Effector CD8-positive, alpha-beta T cell (primary cell): Measurements from ENCODE around the gene SLC29A4.
"Not testable (repeated sequence)": the region's sequence is repeated elsewhere in the genome, so short reads cannot be mapped to it uniquely, and the experiment has no call there.

Source experiments
- DNase-seq: peaks from one replicate; lab custom pipeline; 2025; lab: John Stamatoyannopoulos, UW

The SLC29A4 gene

DNA sequence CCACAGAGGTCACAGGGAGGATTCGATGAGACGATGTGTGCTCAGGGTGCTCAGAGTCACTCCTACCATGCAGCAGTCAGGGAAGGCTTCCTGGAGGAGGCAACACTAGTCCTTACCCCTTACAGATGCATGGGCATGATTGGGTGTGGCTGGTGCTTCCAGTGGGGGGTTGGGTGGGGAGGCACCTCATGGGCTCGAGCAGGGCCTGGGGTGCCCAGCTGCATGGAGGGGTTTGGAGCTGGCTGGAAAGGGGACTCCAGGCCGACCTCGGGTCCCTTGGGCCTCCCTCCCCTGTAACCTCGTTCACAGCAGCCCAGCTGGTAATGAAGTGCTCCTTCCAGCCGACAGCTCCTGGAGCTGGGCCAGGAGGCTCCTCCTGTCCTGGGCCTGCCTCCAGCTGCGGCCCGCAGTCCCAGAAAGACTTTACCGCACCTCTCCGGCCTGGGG is 7.7 kb upstream of the SLC29A4 start:
- not testable (repeated sequence) for DNase-seq

DNA sequence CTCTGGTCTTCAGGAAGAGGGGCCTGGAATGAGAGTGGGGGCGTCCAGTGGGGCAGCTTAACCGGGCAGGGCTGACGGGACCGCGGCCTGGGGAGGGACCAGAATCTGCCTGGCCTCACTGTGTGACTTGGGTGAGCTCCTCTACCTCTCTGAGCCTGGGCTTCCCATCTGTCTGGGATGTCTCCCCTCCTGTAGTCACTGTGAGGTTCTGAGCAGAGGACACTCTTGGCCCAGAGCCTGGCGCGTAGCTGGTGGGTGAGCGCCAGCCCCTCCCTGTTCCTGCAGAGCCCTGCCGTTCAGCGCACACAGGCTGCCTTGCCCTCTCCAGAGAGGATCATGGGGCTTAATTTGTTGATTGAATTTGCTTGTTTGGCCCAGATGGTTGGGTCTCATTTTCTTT is 7.2 kb upstream of the SLC29A4 start:
- DNase-seq, result not testable (repeated sequence)

DNA sequence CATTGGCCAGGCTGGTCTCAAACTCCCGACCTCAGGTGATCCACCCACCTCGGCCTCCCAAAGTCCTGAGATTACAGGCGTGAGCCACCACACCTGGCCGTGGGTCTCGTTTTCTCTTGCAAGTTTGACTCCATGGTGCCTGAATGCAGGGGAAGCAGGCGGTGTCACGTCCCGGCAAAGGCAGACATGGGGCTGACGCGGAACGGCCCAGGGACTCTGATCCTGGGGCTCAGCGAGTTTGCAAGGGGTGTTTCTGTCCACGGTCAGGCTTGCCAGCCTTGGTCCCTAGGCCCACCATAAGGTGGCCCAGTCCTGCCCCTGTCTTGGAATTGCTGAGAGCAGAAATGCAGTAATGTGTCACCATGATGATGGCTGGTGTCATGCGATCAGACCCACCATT is 6.6 kb upstream of the SLC29A4 start:
- DNase-seq, result not testable (repeated sequence)

DNA sequence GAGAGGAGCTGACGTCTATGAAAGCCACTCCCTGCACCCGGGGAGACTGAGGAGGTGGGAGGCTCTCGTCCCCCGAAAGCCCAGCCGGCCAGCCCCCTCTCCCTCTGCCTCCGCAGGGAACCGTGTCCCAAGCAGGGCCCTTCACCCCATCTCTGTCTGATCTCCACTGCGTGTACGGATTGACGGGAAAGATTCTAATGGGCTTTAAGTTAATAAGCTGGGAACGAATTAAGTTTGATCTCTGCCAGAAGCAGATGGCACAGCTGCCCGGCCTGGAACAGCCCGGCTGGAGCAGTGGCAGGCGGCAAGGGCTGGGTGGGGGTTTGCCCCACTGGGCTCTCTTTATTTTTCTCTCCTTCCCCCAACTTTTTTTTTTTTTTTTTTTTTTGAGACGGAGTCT is 6.1 kb upstream of the SLC29A4 start:
- DNase-seq, result no peak

DNA sequence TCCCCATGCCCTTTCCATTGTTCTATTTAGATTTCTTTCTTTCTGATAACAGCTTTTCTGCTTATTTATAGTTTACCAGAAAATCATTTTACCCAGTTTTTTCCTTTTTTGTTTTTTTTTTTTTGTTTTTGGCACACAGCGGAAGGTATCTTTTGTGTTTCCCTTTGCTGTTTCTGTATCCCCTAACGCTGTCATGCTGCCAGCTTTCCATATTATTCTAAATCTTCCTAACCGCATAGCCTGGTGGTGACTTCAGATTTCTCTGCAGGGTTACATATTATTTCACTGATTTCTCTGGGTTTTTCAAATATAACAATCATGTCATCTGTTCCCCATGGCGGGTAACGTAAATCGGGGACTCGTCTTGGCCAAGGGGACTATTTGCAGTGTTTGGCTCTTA is 4.0 kb upstream of the SLC29A4 start:
- DNase-seq, result no peak

DNA sequence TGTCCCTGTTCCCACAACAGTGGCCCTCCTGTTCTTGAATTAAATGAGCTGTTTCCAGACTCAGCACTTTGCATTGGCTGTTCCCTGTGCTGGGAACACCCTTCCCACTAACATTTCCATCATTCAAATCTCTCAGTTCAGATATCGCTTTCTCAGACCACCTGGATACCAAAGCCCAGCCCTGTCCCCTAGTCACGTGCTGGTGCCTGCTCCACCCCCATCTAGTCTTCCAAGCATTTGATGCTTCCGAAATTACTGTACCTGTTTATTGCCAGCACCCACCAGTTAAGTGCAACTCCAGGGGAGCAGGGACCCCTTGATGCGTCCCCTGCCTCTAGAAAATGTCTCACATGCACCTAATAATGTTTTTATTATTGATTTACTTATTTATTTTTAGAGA is 3.0 kb upstream of the SLC29A4 start:
- DNase-seq, result no peak

DNA sequence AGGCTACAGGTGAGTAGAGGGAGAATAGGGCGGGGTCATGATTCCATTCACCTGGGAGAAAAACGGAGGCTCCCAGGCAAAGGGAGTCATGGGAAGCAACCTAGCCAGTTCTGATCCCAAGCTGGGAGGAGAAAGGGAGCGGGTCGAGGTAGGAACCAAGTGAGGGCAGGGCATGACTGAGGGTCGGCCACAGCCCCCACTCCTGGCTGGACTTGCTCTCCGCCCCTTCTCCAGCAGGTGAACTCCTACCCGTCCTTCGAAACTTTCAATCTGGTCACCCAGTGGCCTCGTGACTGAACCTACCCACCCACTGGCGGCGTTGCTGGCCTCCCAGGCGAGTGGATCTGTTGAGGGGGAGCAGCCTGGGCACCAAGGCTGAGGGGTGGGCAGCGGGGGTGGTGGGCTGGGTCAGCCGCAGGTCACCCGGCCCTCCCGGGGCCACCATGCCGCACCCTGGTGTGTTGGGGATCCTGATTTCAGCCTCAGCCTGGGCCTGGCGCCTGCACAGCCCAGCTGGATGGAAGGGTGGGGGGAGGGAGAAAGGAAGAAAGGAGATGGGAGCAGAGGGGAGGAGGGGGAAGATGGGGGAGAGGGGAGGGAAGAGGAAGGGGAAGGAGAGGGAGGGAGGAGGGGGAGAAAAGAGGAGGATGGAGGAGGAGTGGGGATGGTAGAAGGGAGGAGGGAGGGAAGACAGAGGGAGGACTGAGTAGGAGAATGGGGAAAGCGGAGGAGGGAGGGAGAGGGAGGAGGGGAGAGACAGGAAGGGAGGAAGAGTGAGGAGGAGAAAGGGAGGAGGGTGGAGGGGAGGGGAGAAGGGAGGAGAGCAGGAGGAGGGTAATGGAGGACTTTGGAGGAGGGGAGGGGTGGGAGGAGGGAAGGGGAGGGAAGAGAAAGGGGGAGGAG is 894 bp upstream of the SLC29A4 start:
- not testable (repeated sequence) for DNase-seq

DNA sequence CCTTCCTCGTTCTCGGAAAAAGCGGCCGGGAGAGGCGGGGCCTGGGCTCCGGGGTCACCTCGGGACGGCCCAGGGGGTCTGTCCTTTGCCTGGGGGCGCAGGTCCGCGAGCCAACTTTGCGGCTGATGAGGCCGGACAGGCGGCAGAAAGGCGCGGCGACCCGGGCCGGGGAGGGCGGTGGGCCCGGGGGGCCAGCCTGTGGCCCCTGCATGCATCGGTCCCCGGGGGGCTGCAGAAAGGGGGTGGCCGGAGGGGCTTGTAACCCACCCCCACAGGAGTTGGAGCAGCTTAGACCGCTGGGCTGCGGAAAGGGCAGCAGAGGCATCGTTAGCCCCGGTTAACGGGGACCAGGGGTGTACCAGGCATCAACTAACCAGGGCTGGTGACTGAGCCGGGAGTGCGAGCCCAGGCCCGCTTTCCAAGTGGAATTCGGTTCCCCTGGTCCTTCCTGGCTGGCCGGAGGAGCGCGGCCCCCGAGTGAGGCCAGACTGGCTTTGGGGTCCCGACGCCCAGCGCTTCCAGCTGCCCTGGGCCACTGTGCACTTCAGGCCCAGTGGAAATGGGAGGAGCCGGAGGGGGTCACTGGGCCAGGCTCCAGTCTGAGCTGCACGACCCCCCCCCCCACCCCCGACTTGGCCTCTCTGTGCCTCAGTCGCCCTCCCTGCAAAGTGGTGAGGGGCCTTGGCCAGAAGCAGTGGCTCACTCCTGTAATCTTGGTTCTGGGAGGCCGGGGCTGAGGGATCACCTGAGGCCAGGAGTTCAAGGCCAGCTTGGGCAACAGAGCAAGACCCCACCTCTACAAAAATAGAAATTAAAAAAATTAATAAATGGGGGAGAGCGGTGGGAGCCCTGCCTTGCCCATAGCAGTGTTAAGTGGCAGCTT is 919 bp downstream of the SLC29A4 start:
- no peak for DNase-seq

DNA sequence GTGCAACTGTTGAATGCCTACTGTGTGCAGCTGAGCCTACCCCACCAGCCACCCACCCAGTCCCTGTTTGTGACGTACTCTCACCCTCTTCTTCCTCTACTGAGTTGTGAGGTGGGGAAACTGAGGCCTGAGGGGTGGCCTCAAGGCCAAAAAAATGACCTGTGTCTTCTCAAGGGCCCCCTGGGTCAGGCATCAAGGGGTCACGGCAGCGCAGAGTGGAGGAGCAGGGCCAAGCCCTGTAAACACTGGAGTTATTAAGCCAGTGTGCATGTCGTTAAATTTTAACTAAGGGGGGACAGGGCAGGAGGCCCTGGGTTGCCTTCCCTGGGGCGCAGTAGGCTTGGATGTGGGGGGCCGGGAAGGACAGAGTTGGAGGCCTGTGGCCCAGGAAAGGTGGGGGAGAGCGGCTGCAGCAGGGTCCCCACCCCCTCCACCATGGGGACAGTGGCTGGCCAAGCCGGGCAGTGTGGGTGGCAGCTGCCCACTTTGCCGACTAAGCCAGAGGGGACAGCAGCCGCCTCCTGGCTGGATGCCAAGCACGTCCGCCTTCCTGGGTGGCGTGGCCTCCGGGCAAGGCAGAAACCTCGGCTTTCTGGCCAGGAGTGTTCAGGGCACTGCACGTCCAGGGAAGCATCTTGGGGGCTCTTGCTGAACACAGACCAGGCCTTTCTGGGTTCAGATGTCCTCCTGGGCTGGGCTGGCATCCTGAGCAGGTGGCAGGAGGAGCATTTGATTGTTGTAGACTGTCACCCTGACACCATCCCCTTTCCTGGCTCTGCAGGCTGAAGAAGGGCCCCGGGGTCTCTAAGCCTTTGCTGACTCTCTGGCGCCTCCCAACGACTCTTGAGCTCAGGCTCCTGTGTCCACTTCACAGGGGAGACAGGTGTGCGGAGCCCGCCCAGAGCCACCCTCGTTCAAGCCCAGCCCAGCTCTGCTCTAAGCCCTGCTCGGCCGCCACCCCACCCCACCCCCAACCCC is 1.9 kb downstream of the SLC29A4 start:
- no peak for DNase-seq

DNA sequence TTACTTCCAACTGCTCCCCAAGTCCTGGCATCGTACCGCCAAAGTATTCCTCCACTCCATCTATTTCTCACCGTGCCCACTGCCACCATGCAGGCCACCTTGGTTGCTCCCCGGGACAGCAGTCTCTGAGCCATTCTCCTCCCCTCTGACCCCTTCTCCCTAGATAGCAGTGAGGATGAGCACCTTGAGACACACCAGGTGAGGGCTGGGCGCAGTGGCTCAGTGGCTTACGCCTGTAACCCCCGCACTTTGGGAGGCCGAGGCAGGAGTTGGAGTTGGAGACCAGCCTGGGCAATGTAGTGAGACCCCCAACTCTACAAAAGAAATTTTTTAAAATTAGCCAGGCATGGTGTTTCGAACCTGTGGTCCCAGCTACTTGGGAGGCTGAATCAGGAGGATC is 4.2 kb downstream of the SLC29A4 start:
- DNase-seq, result no peak

DNA sequence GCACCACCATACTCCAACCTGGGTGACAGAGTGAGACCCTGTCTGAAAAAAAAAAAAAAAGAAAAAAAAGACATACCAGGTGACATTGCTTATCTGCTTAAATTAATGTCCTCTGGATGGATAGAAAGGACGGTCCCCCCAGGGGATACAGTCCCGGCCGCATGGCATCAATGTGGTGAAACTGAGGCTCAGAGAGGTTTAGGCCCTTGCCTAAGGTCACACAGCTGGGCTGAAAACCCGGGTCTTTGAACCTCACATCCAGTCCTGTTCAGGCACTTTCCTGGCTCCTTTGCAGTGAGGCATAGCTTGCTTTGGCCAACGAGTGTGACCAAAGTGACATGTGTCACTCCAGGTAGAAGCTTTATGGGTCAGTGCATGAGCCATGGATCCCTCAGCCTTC is 4.6 kb downstream of the SLC29A4 start:
- DNase-seq, result not testable (repeated sequence)

DNA sequence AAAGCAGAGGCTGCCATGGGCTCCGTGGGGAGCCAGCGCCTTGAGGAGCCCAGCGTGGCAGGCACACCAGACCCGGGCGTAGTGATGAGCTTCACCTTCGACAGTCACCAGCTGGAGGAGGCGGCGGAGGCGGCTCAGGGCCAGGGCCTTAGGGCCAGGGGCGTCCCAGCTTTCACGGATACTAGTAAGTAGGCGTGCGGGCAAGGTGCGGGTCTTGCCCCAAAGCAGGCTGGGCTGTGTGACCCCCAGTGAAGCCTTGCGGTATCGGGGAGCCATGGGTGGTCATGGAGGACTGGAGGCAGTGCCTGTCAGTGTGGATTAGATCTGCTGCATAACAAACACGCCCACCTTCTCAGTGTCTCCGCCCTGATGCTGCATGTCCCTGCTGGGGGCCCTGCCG is 5.1 kb downstream of the SLC29A4 start:
- no peak for DNase-seq

DNA sequence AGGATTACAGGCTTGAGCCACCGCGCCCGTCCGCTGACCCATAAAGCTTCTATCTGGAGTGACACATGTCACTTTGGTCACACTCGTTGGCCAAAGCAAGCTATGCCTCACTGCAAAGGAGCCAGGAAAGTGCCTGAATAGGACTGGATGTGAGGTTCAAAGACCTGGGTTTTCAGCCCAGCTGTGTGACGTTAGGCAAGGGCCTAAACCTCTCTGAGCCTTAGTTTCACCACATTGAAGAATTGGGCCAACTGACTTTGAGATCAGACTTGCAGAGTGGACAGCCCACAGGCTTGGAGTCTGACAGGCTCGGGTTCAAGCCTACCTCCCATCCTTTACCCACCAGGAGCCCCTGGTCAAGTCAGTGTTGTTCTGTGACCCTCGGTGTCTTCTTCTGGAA is 5.8 kb downstream of the SLC29A4 start:
- DNase-seq, result not testable (repeated sequence)

DNA sequence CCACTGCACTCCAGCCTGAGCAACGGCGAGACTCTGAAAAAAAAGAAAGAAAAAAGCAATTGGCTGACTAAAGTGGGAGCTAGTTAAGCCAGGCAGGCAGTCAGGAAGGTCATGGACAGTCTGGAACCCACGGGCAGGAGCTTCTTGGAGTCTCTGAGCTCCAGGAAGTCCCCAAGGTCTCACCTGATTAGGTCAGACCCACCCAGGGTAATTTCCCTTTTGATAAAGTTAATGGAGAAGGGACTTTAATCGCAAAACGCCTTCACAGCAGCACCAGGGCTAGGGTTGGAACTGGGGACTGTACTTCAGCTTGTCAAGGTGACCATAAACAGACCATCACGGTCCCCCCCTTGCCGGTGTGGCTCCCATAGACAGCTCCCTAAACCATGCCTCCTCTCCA is 6.6 kb downstream of the SLC29A4 start:
- no peak for DNase-seq

DNA sequence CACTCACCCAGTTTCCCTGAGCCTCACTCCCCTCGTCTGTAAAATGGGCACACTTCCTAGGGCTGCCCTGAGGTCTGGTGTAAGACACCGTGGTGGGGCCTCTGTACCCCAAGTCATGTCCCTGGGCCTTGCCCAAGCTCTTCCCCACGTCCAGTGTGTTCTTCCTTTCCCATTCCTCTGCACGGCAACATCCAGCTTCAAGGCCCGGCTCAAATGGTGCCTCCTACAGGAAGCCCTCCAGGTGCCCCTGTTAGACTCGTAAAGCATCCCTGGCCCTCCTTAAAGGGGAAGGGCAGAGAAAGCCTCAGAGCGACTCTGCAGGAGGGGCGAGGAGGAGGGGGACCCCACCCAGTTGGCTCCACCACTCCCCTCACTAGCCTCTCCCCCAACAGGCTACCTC is 8.6 kb downstream of the SLC29A4 start:
- DNase-seq, result no peak

DNA sequence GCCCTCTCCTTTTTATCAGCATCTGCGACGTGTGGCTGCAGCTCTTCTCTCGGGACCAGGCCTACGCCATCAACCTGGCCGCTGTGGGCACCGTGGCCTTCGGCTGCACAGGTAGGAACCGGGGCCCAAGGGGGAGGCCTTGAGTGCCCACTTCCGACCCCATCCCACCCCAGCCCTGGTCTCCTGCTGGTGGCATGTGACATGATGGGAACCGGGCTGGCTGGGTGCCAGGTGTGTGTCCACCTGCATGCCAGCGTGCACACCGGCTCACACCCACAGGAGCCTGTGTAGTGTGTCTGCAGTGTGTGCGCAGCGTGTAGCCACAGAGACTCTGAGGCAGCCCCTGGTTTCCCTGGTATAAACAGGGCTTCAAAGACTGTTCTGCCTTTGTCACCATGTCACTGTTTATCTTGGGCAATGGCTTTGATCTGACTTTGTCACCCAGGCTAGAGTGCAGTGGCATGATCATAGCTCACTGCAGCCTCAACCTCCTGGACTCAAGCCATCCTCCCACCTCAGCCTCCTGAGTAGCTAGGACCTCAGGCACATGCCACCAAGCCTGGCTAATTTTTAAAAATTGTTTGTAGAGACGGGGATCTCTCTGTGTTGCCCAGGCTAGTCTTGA is 9.1 kb downstream of the SLC29A4 start:
- DNase-seq, result not testable (repeated sequence)

DNA sequence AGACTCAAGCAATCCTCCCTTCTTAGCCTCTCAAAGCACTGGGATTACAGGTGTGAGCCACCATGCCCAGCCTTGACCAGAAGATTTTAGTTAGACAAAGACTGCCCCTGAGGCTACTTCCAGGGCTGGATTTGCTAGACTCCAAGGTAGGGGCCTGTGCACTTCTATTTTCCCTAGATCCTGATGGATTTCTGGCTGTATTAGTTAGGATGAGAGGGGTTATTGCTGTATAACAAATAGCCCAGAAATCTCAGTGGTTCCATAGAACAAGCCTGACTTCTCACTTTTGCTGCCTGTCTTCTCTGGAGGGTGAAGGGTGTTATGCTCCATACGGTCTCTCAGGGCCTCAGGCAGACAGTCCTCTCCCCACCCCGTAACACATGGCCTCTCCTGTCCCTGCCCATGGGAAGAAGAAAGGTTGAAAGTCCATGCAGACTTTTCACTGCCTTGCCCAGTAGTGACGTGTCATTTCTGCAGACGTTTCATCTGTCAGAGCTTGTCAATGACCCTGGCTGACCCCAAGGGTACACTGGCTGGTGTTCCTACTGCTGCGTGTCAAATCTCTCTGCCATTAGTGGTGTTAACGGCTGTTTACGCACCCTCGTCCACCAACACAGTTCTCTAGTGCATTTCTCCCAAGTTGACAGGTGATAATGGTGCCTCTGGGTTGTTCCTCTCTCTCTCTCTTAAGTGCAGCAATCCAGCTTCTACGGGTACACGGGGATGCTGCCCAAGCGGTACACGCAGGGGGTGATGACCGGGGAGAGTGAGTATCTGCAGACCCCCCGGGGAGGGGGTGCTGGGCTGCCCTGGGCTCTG is 11.6 kb downstream of the SLC29A4 start:
- DNase-seq, result no peak

DNA sequence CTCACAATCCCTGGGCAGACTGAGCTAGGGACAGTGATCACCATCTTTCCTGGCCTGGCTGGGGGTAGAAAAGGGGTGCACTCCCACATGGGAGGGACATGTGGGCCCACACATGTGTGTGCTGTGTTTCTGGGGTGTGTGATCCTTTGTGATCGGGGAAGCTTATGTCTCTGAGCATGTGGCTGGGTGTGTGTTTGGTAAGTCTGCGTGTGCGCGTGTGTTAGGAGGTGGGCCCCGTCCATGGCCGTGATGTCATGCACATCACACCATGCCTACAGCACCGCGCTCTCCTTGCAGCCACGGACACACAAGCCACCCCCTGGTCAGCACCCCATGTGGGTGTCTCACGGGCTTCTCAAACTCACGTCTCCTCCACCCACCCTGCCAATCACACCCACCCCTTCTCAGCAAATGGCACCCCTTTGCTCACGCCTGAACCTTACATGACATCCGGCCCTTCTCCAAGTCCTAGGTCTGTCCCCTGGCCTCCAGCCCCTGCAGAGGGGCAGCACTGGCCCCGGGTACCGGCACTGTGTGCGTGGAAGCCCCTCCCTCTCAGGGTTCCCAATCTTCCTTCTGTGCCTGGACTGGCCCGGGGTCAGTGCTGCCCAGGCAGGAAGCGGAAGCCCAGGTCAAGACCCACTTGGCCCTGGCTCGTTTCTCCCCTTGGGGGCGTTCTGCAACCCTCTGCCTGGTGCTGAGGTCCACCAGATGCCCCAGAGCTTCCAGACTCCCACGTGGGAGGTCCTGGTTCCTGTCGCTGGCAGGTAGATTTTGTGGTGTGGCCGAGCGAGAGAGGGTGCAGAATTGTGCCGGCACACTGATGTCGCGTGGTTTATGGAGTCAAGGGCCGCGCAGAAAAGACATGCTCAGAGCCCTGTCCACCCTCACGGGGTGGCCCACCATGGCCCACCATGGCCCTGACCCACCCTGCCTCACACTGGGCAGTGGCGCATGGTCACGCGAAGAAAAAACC is 12.6 kb downstream of the SLC29A4 start:
- DNase-seq, result no peak

DNA sequence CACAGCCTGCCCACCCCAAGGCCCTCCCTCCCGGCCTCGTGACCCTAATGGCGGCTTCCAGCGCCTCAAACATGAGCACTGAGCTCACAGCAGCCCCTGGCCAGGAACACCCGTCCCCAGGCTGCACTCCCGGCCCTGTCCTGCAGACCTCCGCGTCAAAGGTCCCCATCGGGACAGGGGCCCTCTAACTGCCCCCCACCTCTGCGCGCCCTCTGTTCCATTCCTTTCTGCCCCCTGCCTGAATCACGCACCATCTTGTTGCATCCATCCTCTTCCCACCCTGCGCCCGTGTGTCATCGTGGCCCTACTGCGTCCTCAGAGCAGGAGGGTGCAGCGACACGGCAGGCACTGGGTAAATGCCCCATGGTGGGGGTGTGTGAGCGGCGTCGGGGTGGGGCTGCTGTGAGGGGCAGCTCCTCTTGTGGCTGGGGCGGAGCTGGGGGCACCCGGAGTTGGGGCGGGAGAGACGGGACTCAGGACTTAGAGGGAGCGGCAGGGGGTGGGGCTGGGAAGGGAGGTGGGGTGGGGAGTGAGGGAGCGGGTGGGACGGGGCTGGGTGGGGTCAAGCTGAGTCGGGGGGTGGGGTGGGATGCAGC is 13.4 kb downstream of the SLC29A4 start:
- DNase-seq, result no peak
